ENCODE measurements around the gene MAEL. TPM values are rescaled to one million over a fixed set of nuclear protein-coding genes. Genes with fewer than 3 reads are reported as not detected.

MAEL gene
- total RNA-seq, 1 experiment from 2014 or later, result not detected

DNA sequence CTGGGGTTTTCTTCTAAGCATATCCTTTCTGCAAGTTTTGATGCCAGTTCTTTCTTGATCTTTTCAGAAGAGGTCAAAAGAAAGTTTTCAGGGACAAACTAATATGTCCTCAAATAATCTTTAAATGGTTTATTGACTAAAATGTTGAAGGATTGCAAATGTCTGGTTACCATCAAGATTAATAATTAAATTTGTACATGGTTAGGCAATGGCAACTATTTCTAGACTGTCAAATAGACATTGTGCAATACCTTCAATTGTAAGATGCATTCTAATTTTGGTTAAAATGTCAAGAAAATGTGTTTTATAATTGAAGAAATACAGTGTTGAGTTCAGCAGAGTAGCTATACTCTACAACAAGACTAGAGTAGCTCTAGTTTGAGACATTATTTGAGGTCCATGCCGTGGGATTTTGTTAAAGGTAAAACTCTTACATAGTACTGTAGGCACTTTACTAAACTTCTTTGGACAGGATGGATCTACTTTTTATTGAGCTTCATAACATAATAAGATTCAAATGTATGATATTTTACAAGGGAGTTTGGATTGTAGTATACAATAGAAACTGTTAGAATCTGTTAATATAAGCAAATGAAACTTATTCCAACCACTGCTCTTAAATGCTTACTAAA, 22.6 kb downstream of the MAEL start:
- no peaks in the 10 kb centered on the region for H3K9me3 ChIP-seq (ENCODE audit: low read length)
- ATAC-seq (no peak), DNase-seq (no peak)
- H3K27ac ChIP-seq (ENCODE audit: low read length), result no peak overlapping the region
- no peak overlapping the region for H3K9ac ChIP-seq (ENCODE audit: low read length)
- H3K79me2 ChIP-seq (ENCODE audit: low read length), result no peaks in the 10 kb centered on the region
- no peaks in the 10 kb centered on the region for H3K36me3 ChIP-seq (ENCODE audit: low read depth, low read length)
- intact Hi-C loops (cut with micrococcal nuclease), result no loop called here
- peaks cover 86% of the 10 kb centered on the region for H3K27me3 ChIP-seq (ENCODE audit: low read length)
- H2AFZ ChIP-seq (ENCODE audit: low read length), result no peak overlapping the region
- H3K4me2 ChIP-seq (ENCODE audit: low read length), result no peak overlapping the region
- H3F3A ChIP-seq (ENCODE audit: low read length, unreplicated experiment), result no peaks in the 10 kb centered on the region
- H3K4me3 ChIP-seq (ENCODE audit: low read length), result no peak overlapping the region
- no peaks in the 10 kb centered on the region for H3K4me1 ChIP-seq (ENCODE audit: insufficient read depth, low read length)
- H3K9me2 ChIP-seq (replicated peaks; ENCODE audit: low read length), result no peaks in the 10 kb centered on the region
- no peaks in the 10 kb centered on the region for H4K20me1 ChIP-seq (ENCODE audit: low read length)
- no peak for TF ChIP-seq CTCF (conservative IDR thresholded peaks at IDR 0.05; ENCODE audit: low read depth, low read length)
- no peak for TF ChIP-seq EZH2phosphoT487 (IDR thresholded peaks at IDR 0.05; ENCODE audit: borderline replicate concordance, low read length)
- TF ChIP-seq EZH2 (IDR thresholded peaks at IDR 0.05; ENCODE audit: low read length, unreplicated experiment), result no peak
- ChIA-PET POLR2A (ENCODE audit: unreplicated experiment) (no interaction called here), CTCF (no interaction called here)
- no TSS peak for BruUV-seq (replicated peaks)

GRCh38 chr1:167012570-167012969, 23.5 kb downstream of the MAEL start:
- ChIA-PET CTCF (no interaction called here), POLR2A (ENCODE audit: unreplicated experiment) (no interaction called here)
- DNase-seq (no peak), ATAC-seq (no peak)
- Histone ChIP-seq H3K36me3 (ENCODE audit: low read depth, low read length) (no peaks in the 10 kb centered on the region), H3K4me1 (ENCODE audit: insufficient read depth, low read length) (no peaks in the 10 kb centered on the region), H3K4me2 (ENCODE audit: low read length) (no peak overlapping the region), H4K20me1 (ENCODE audit: low read length) (no peaks in the 10 kb centered on the region), H3K79me2 (ENCODE audit: low read length) (no peaks in the 10 kb centered on the region), H3K27me3 (ENCODE audit: low read length) (peaks cover 80% of the 10 kb centered on the region), H3K27ac (ENCODE audit: low read length) (no peak overlapping the region), H3K9ac (ENCODE audit: low read length) (no peak overlapping the region), H3K9me3 (ENCODE audit: low read length) (no peaks in the 10 kb centered on the region), H2AFZ (ENCODE audit: low read length) (no peak overlapping the region), H3K9me2 (replicated peaks; ENCODE audit: low read length) (no peaks in the 10 kb centered on the region), H3F3A (ENCODE audit: low read length, unreplicated experiment) (no peaks in the 10 kb centered on the region), H3K4me3 (ENCODE audit: low read length) (no peak overlapping the region)
- TF ChIP-seq EZH2 (IDR thresholded peaks at IDR 0.05; ENCODE audit: low read length, unreplicated experiment) (no peak), EZH2phosphoT487 (IDR thresholded peaks at IDR 0.05; ENCODE audit: borderline replicate concordance, low read length) (no peak), CTCF (conservative IDR thresholded peaks at IDR 0.05; ENCODE audit: low read depth, low read length) (no peak)
- no TSS peak for BruUV-seq (replicated peaks)
- intact Hi-C loops (cut with micrococcal nuclease), result no loop called here

GRCh38 chr1:167013108-167013929, 24.2 kb downstream of the MAEL start:
- H3K27ac ChIP-seq (ENCODE audit: low read length), result no peak overlapping the region
- ChIA-PET CTCF (no interaction called here), POLR2A (ENCODE audit: unreplicated experiment) (no interaction called here)
- no peak overlapping the region for H2AFZ ChIP-seq (ENCODE audit: low read length)
- no peaks in the 10 kb centered on the region for H3K4me1 ChIP-seq (ENCODE audit: insufficient read depth, low read length)
- H3K9me2 ChIP-seq (replicated peaks; ENCODE audit: low read length), result no peaks in the 10 kb centered on the region
- H3F3A ChIP-seq (ENCODE audit: low read length, unreplicated experiment), result no peaks in the 10 kb centered on the region
- H3K9me3 ChIP-seq (ENCODE audit: low read length), result no peaks in the 10 kb centered on the region
- H3K79me2 ChIP-seq (ENCODE audit: low read length), result no peaks in the 10 kb centered on the region
- H3K27me3 ChIP-seq (ENCODE audit: low read length), result peaks cover 72% of the 10 kb centered on the region
- ATAC-seq, result no peak
- no peak overlapping the region for H3K4me3 ChIP-seq (ENCODE audit: low read length)
- no peaks in the 10 kb centered on the region for H4K20me1 ChIP-seq (ENCODE audit: low read length)
- intact Hi-C loops (cut with micrococcal nuclease), result no loop called here
- DNase-seq, result no peak
- no peaks in the 10 kb centered on the region for H3K36me3 ChIP-seq (ENCODE audit: low read depth, low read length)
- H3K4me2 ChIP-seq (ENCODE audit: low read length), result no peak overlapping the region
- TF ChIP-seq EZH2 (IDR thresholded peaks at IDR 0.05; ENCODE audit: low read length, unreplicated experiment), result no peak
- TF ChIP-seq CTCF (conservative IDR thresholded peaks at IDR 0.05; ENCODE audit: low read depth, low read length), result no peak
- TF ChIP-seq EZH2phosphoT487 (IDR thresholded peaks at IDR 0.05; ENCODE audit: borderline replicate concordance, low read length), result no peak
- no peak overlapping the region for H3K9ac ChIP-seq (ENCODE audit: low read length)
- no TSS peak for BruUV-seq (replicated peaks)
